HepG2 (cell line): ENCODE data around the gene S100G. TPM values are rescaled to one million over a fixed set of nuclear protein-coding genes. Genes with fewer than 3 reads are reported as not detected.

Source experiments
- ATAC-seq: fragments of 200-7000 bp; cut with Tn5 transposase; 3 replicates; pipeline ENCODE4 v1.9.1; 2020; ENCODE audit warnings: mild to moderate bottlenecking, moderate library complexity
- BruUV-seq: library from RNA; stranded (reverse); fragments of 400-500 nt; replicated peaks from 2 replicates; lab custom pipeline; 2021; lab: Mats Ljungman, UMichigan
- CTCF ChIA-PET: fragments of 300-600 bp; formaldehyde crosslinking; extraction: SDS; loops from one replicate; lab custom pipeline; 2021; ENCODE audit warnings: low total read pairs, inconsistent platforms, low intra/inter-chr PET ratio; lab: Yijun Ruan, JAX
- POLR2A ChIA-PET: fragments of 350-600 bp; sonication (Branson Sonifier 250); formaldehyde crosslinking; loops from one replicate; lab custom pipeline; 2020; ENCODE audit warnings: antibody characterized with exemption, inconsistent platforms; lab: Yijun Ruan, JAX
- DNase-seq: peaks from one replicate; pipeline ENCODE4 v3.0.0-alpha.2; 2015; ENCODE audit warnings: low spot score
- FAIRE-seq: peaks from 3 replicates; lab custom pipeline; 2011; peaks lifted over from hg19 to GRCh38; lab: Jason Lieb, UNC
- H2AFZ ChIP-seq: one replicate; pipeline ENCODE4 v1.6.1; 2011; ENCODE audit warnings: low read length, inconsistent platforms
- H3K27ac ChIP-seq: fragments of 300-600 bp; 3 replicates; pipeline ENCODE4 v1.8.0; 2011; ENCODE audit warnings: mixed run types, mild to moderate bottlenecking, mixed read lengths, low read length, inconsistent platforms; ENCODE audit not compliant: insufficient read depth; ENCODE audit errors: extremely low read length
- H3K27me3 ChIP-seq, 2 experiments: fragments of 200-600 bp in 1 of 2; 2 replicates in 1 of 2; 3 replicates in 1 of 2; pipeline versions ENCODE4 v1.6.0 to v1.8.0; 2011; ENCODE audit warnings: low read length in 2 of 2, mild to moderate bottlenecking in 2 of 2, moderate library complexity in 2 of 2, inconsistent platforms in 1 of 2; ENCODE audit not compliant: insufficient read depth in 2 of 2, control insufficient read depth in 1 of 2
- H3K36me3 ChIP-seq, 2 experiments: fragments of 200-600 bp in 1 of 2; replicated peaks in 1 of 2; 2 replicates in 1 of 2; 3 replicates in 1 of 2; pipeline versions ENCODE4 v1.5.1 to v1.8.0; 2011; ENCODE audit warnings: low read length in 2 of 2, inconsistent platforms in 1 of 2; ENCODE audit not compliant: insufficient read depth in 2 of 2, control insufficient read depth in 1 of 2
- H3K4me1 ChIP-seq: 2 replicates; pipeline ENCODE4 v1.5.1; 2012; ENCODE audit warnings: low read length, inconsistent platforms; ENCODE audit not compliant: insufficient read depth
- H3K4me2 ChIP-seq: 2 replicates; pipeline ENCODE4 v1.6.0; 2011; ENCODE audit warnings: low read depth, low read length, inconsistent platforms
- H3K4me3 ChIP-seq, 3 experiments: fragments of 200-600 bp in 1 of 3; sonication (generic), shearing (Covaris generic) in 1 of 3; replicated peaks in 1 of 3; 2 replicates each; pipeline ENCODE4 v1.5.1; 2011 to 2016; ENCODE audit warnings: low read length in 3 of 3, inconsistent platforms in 2 of 3, low read depth in 2 of 3, mild to moderate bottlenecking in 2 of 3, control low read depth in 1 of 3, mixed read lengths in 1 of 3; ENCODE audit not compliant: insufficient read depth in 1 of 3
- H3K79me2 ChIP-seq: one replicate; pipeline ENCODE4 v1.6.1; 2011; ENCODE audit warnings: low read length, inconsistent platforms; ENCODE audit not compliant: insufficient read depth
- H3K9ac ChIP-seq: 2 replicates; pipeline ENCODE4 v1.6.0; 2011; ENCODE audit warnings: mild to moderate bottlenecking, low read depth, low read length, inconsistent platforms; ENCODE audit not compliant: insufficient read depth
- H3K9me3 ChIP-seq: 2 replicates; pipeline ENCODE4 v1.5.1; 2012; ENCODE audit warnings: mild to moderate bottlenecking, low read length
- H4K20me1 ChIP-seq: 2 replicates; pipeline ENCODE4 v1.6.0; 2011; ENCODE audit warnings: inconsistent platforms, mild to moderate bottlenecking, low read length, moderate library complexity; ENCODE audit not compliant: insufficient read depth
- ESRRA ChIP-seq: sonication (generic); formaldehyde crosslinking; IDR thresholded peaks from 2 replicates; pipeline ENCODE4 v1.5.1; 2020; ENCODE audit warnings: mild to moderate bottlenecking, low read depth, missing genetic modification reagents
- FOXJ3 ChIP-seq: sonication (generic); formaldehyde crosslinking; IDR thresholded peaks from 2 replicates; pipeline ENCODE4 v1.4.0; 2020; ENCODE audit warnings: missing genetic modification reagents, mild to moderate bottlenecking, borderline replicate concordance
- GLI4 ChIP-seq: sonication (generic); formaldehyde crosslinking; IDR thresholded peaks from 2 replicates; pipeline ENCODE4 v1.5.1; 2020; ENCODE audit warnings: missing genetic modification reagents, mild to moderate bottlenecking, moderate library complexity, borderline replicate concordance
- HOXD1 ChIP-seq: sonication (generic); formaldehyde crosslinking; IDR thresholded peaks from 2 replicates; pipeline ENCODE4 v1.5.0; 2020; ENCODE audit warnings: missing genetic modification reagents
- KLF6 ChIP-seq: IDR thresholded peaks from 2 replicates; pipeline ENCODE4 v1.8.0; 2016; ENCODE audit warnings: missing biosample characterization, missing genetic modification reagents
- MZF1 ChIP-seq: sonication (generic); formaldehyde crosslinking; IDR thresholded peaks from 2 replicates; pipeline ENCODE4 v1.8.1; 2023; ENCODE audit warnings: mild to moderate bottlenecking, missing genetic modification reagents, borderline replicate concordance
- ZFP36L1 ChIP-seq: sonication (generic); formaldehyde crosslinking; IDR thresholded peaks from 2 replicates; pipeline ENCODE4 v1.8.0; 2022; ENCODE audit warnings: mild to moderate bottlenecking, missing genetic modification reagents, moderate library complexity
- ZNF446 ChIP-seq: sonication (generic); formaldehyde crosslinking; IDR thresholded peaks from 2 replicates; pipeline ENCODE4 v1.5.0; 2020; ENCODE audit warnings: mild to moderate bottlenecking, missing genetic modification reagents
- ZNF678 ChIP-seq: sonication (generic); formaldehyde crosslinking; IDR thresholded peaks from 2 replicates; pipeline ENCODE4 v1.4.0; 2020; ENCODE audit warnings: mild to moderate bottlenecking, missing genetic modification reagents
- ZSCAN12 ChIP-seq: sonication (generic); formaldehyde crosslinking; IDR thresholded peaks from 2 replicates; pipeline ENCODE4 v1.9.0; 2021; ENCODE audit warnings: mild to moderate bottlenecking, missing genetic modification reagents
- WGBS: methylation state at CpG from one replicate; pipeline ENCODE4 v1.1.6; 2017; ENCODE audit warnings: low lambda C conversion rate; 5-methylcytosine and 5-hydroxymethylcytosine counted together
- in situ Hi-C: cut with HindIII; loops from 2 replicates; pipeline ENCODE4 v1.10.0; 2017; ENCODE audit warnings: low pct_unique_long_range_greater_than_20kb; ENCODE audit not compliant: extremely low pct_ligation_motif_present
- intact Hi-C: fragments of 100-400 bp; cut with micrococcal nuclease; formaldehyde crosslinking; loops from one replicate; pipeline ENCODE4 v1.10.0; 2022; ENCODE audit not compliant: unreplicated experiment
- polyA plus RNA-seq, 8 experiments: library from polyadenylated mRNA; depleted of rRNA in 3 of 8; stranded (reverse) in 7 of 8; unstranded in 1 of 8; fragments of >200 nt; fragmentation: Illumina TruSeq in 4 of 8; extraction: Trizol in 4 of 8; gene quantifications; 2 replicates each; pipeline versions ENCODE4 v1.2.1 to v1.2.3, GENCODE V29; 2011 to 2016; ENCODE audit warnings: low read depth in 4 of 8, missing spikeins in 1 of 8, mixed read lengths in 1 of 8; ENCODE audit not compliant: insufficient read depth in 1 of 8
- total RNA-seq, 5 experiments: library from RNA; depleted of rRNA; stranded (reverse); fragments of >200 nt; fragmentation: Illumina TruSeq; extraction: Trizol; gene quantifications; 2 replicates each; pipeline ENCODE4 v1.2.3, GENCODE V29; 2016; ENCODE audit warnings: low read depth in 1 of 5
- TF ChIP-seq, protein P1 (sequence below): sonication (generic); formaldehyde crosslinking; IDR thresholded peaks from 2 replicates; pipeline ENCODE4 v1.5.0; 2020; ENCODE audit warnings: mild to moderate bottlenecking, missing genetic modification reagents
- TF ChIP-seq, protein P2 (sequence below): sonication (generic); formaldehyde crosslinking; IDR thresholded peaks from 2 replicates; pipeline ENCODE4 v1.5.0; 2020; ENCODE audit warnings: missing genetic modification reagents, mild to moderate bottlenecking, borderline replicate concordance

S100G gene
- total and polyA plus RNA-seq, 2 of the 13 experiments (the other 11 are each of a cell fraction or from before 2014, with no cell fraction given): not detected

DNA sequence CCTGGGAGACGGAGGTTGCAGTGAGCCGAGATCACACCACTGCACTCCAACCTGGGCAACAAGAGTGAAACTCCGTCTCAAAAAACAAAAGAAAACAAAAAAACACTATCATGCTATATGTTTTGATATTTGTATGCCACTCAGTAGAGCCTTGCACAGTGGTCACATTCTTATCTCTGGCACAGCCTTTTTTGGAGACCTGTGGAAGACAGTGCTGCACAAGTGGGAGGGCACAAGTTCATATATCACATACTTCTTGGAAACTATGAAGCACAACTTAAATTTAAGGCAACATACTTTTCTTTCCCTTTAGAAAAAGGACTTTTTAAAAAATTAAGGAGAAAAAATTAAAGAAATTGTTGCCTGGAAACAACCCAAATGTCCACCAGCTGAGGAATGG, 14.4 kb upstream of the S100G start:
- peaks cover 1 to 4% of the 10 kb centered on the region in 2 experiments; a peak in 1 of 5 replicates for H3K36me3 ChIP-seq
- no peak for DNase-seq
- in situ Hi-C loops (no loop called here), intact Hi-C loops (no loop called here)
- no peak for ATAC-seq
- FAIRE-seq: no peak
- no peak overlapping the region for H3K27ac ChIP-seq
- no peak overlapping the region for H3K4me3 ChIP-seq
- no peak overlapping the region for H3K4me2 ChIP-seq
- H3K9me3 ChIP-seq: no peaks in the 10 kb centered on the region
- no peaks in the 10 kb centered on the region for H3K27me3 ChIP-seq
- ChIA-PET POLR2A (no interaction called here), CTCF (no interaction called here)
- 90% methylated on average over 3 of the region's 3 CpGs for WGBS
- no peaks in the 10 kb centered on the region for H3K4me1 ChIP-seq
- no peak overlapping the region for H2AFZ ChIP-seq
- no peak overlapping the region for H3K9ac ChIP-seq
- H4K20me1 ChIP-seq: no peaks in the 10 kb centered on the region
- H3K79me2 ChIP-seq: no peaks in the 10 kb centered on the region
- TF ChIP-seq KLF6: no peak
- BruUV-seq: no TSS peak

DNA sequence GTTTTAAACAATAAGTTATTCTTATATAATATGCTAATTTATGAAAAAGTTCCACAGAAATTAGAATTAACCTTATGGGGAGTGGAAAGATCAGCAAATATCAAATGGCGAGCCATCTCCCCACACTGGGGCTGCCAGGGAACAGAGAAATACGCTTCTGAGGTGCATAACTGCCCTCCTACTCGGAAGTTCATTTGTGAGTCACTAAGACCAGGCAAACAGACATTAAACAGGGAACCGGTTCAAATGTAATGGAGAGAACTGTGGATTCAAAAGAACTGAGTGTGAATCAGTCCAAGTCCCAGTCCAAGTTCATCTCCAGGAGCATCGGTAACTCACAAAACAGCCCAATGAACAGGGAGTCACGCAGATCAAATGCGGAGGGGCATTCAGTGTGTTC, 11.4 kb upstream of the S100G start:
- Histone ChIP-seq H3K9ac (no peak overlapping the region), H3K27ac (no peak overlapping the region), H3K4me3 (no peak overlapping the region), H3K4me2 (no peak overlapping the region), H3K36me3 (peaks cover 1 to 4% of the 10 kb centered on the region in 2 experiments; a peak in 1 of 5 replicates), H3K27me3 (no peaks in the 10 kb centered on the region), H3K4me1 (no peaks in the 10 kb centered on the region), H2AFZ (no peak overlapping the region), H3K79me2 (no peaks in the 10 kb centered on the region), H3K9me3 (no peaks in the 10 kb centered on the region), H4K20me1 (no peaks in the 10 kb centered on the region)
- POLR2A ChIA-PET: no interaction called here
- CTCF ChIA-PET: no interaction called here
- 97% methylated on average over 7 of the region's 7 CpGs for WGBS
- FAIRE-seq: no peak
- intact Hi-C loops (no loop called here), in situ Hi-C loops (no loop called here)
- no TSS peak for BruUV-seq
- ATAC-seq: no peak
- DNase-seq: no peak
- TF ChIP-seq GLI4 (CRISPR knock-in tag) (no peak), ESRRA (CRISPR knock-in tag) (no peak), MZF1 (CRISPR knock-in tag) (no peak), ZNF678 (no peak), ZNF446 (no peak), ZSCAN12 (CRISPR knock-in tag) (no peak), ZFP36L1 (CRISPR knock-in tag) (no peak), HOXD1 (CRISPR knock-in tag) (no peak), FOXJ3 (CRISPR knock-in tag) (no peak)
- TF ChIP-seq, protein P1, sequence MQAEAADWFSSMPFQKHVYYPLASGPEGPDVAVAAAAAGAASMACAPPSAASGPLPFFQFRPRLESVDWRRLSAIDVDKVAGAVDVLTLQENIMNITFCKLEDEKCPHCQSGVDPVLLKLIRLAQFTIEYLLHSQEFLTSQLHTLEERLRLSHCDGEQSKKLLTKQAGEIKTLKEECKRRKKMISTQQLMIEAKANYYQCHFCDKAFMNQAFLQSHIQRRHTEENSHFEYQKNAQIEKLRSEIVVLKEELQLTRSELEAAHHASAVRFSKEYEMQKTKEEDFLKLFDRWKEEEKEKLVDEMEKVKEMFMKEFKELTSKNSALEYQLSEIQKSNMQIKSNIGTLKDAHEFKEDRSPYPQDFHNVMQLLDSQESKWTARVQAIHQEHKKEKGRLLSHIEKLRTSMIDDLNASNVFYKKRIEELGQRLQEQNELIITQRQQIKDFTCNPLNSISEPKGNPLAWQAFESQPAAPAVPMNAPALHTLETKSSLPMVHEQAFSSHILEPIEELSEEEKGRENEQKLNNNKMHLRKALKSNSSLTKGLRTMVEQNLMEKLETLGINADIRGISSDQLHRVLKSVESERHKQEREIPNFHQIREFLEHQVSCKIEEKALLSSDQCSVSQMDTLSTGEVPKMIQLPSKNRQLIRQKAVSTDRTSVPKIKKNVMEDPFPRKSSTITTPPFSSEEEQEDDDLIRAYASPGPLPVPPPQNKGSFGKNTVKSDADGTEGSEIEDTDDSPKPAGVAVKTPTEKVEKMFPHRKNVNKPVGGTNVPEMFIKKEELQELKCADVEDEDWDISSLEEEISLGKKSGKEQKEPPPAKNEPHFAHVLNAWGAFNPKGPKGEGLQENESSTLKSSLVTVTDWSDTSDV (CRISPR knock-in tag): no peak
- TF ChIP-seq, protein P2, sequence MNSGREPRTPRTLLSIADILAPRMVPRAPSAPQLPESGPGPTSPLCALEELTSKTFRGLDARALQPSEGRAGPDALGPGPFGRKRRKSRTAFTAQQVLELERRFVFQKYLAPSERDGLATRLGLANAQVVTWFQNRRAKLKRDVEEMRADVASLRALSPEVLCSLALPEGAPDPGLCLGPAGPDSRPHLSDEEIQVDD (CRISPR knock-in tag): no peak
